SK-N-SH treated with all-trans-retinoic acid at 6 μM for 48 hours (cell line): ENCODE measurements around the gene CELF4.

Source experiments
- ISL1 ChIP-seq: fragments of 250-450 bp; sonication (Bioruptor Pico); IDR thresholded peaks from 2 replicates; pipeline ENCODE4 v2.1.2; 2022; ENCODE audit warnings: mild to moderate bottlenecking, moderate library complexity
- PATZ1 ChIP-seq: fragments of 250-450 bp; sonication (Bioruptor Pico); IDR thresholded peaks from 2 replicates; pipeline ENCODE4 v1.8.0; 2020; ENCODE audit warnings: mild to moderate bottlenecking, moderate library complexity, borderline replicate concordance
- TF ChIP-seq, protein P1 (sequence below): fragments of 250-450 bp; sonication (Bioruptor Pico); IDR thresholded peaks from 2 replicates; pipeline ENCODE4 v1.8.0; 2021; ENCODE audit warnings: low read depth, mild to moderate bottlenecking, moderate library complexity, borderline replicate concordance

DNA sequence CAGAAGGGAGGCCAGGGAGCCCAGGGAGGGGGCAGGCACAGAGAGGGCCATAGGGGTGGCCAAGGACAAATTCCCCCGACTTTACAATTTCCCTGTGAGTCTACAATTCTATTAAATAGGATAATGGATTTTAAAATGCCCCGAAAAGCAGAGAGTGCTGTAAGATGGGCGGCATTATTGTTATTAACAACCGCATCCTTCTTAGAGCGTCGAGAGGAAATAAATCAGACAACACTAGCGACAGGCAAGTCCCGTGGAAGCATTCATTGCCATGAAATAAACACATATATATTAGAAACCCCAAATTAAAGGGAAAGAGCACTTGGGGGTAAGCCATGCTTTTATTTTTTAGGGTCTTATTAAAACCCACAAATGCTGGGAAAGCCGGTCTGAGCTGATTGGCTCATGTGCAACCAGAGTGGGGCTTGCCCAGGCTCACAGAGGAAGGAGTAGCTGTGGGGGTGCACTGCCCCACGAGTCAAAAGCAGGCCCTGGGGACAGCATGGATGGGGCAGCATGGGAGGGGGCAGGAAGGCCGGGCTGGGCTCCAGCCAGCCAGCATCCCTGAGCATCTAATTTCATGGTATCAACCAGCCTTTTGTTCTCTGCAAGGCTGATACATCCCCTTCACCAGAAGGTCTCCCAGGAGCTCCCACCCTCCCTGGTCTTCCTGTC lies 187.1 kb downstream of the CELF4 start:
- TF ChIP-seq ISL1 (CRISPR knock-in tag) (no peak), PATZ1 (CRISPR knock-in tag) (no peak)
- TF ChIP-seq, protein P1, sequence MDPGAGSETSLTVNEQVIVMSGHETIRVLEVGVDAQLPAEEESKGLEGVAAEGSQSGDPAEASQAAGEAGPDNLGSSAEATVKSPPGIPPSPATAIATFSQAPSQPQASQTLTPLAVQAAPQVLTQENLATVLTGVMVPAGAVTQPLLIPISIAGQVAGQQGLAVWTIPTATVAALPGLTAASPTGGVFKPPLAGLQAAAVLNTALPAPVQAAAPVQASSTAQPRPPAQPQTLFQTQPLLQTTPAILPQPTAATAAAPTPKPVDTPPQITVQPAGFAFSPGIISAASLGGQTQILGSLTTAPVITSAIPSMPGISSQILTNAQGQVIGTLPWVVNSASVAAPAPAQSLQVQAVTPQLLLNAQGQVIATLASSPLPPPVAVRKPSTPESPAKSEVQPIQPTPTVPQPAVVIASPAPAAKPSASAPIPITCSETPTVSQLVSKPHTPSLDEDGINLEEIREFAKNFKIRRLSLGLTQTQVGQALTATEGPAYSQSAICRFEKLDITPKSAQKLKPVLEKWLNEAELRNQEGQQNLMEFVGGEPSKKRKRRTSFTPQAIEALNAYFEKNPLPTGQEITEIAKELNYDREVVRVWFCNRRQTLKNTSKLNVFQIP (CRISPR knock-in tag) = no peak
